ENCODE measurements around the gene EXOG.

- TF ChIP-seq CTCF (IDR thresholded peaks at IDR 0.05; ENCODE audit: extremely low read depth in 1 of 2, insufficient read depth in 1 of 2, low read depth in 1 of 2, low read length in 2 of 2): no peak
- no peak for TF ChIP-seq POLR2AphosphoS5 (IDR thresholded peaks at IDR 0.05; ENCODE audit: insufficient read depth, low read depth, low read length)
- no peak for TF ChIP-seq POLR2A (IDR thresholded peaks at IDR 0.05; ENCODE audit: low read depth, low read length)
Observed at GRCh38 chr3:38515367-38515766, 19.2 kb downstream of the EXOG start.
